ENCODE measurements around the gene CEP112. TPM values are rescaled to one million over a fixed set of nuclear protein-coding genes. Genes with fewer than 3 reads are reported as not detected.

Gene CEP112
- total and polyA plus RNA-seq, 4 donors = 5.9 to 32.9 (median 18.8) TPM

DNA sequence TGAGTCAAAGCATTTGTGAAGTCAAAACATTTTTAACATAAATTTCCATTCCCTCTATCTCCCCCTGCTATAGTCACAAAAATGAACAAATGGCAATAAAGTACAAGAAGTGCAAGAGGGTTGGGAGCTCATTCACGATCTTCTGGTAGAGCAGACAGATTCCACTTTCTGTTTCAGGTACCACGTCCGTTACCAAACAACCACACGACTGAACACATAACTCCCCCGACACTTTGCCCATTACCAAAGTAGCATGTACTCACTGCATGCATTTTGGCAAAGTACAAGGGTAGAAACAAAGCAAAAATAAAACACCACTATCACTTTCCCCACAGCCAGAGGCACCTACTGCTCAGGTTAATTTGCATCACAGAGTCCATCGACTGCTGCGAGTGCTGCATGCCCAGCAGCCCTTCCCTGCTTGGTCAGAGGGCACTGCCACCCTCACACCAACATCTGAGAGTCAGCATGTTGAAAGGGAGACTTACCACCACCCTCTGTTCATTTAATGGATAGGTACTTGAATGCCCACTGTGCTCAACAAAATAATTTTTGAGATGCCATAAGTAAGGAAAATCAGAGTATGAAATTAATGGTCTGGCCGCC is 480.2 kb downstream of the CEP112 start:
- Histone ChIP-seq H3K27me3 (ENCODE audit: control insufficient read depth in 3 of 3, insufficient read depth in 3 of 3, low read length in 2 of 3) (no peaks in the 10 kb centered on the region), H3K9me3 (ENCODE audit: control insufficient read depth in 4 of 4, insufficient read depth in 3 of 4, low read length in 3 of 4) (no peaks in the 10 kb centered on the region), H3K36me3 (ENCODE audit: control insufficient read depth in 4 of 4, insufficient read depth in 4 of 4, low read length in 4 of 4) (no peaks in the 10 kb centered on the region), H3K9ac (ENCODE audit: insufficient read depth in 1 of 2, low read length in 2 of 2) (no peak overlapping the region), H3K27ac (ENCODE audit: low read depth in 1 of 2, low read length in 1 of 2) (no peak overlapping the region), H3K4me3 (no peak overlapping the region), H3K4me1 (ENCODE audit: control insufficient read depth in 5 of 5, insufficient read depth in 5 of 5, low read length in 5 of 5) (peaks cover 0 to 6% (median 0%) of the 10 kb centered on the region in 5 donors)
- TF ChIP-seq, protein P1, sequence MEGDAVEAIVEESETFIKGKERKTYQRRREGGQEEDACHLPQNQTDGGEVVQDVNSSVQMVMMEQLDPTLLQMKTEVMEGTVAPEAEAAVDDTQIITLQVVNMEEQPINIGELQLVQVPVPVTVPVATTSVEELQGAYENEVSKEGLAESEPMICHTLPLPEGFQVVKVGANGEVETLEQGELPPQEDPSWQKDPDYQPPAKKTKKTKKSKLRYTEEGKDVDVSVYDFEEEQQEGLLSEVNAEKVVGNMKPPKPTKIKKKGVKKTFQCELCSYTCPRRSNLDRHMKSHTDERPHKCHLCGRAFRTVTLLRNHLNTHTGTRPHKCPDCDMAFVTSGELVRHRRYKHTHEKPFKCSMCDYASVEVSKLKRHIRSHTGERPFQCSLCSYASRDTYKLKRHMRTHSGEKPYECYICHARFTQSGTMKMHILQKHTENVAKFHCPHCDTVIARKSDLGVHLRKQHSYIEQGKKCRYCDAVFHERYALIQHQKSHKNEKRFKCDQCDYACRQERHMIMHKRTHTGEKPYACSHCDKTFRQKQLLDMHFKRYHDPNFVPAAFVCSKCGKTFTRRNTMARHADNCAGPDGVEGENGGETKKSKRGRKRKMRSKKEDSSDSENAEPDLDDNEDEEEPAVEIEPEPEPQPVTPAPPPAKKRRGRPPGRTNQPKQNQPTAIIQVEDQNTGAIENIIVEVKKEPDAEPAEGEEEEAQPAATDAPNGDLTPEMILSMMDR (IDR thresholded peaks at IDR 0.05; ENCODE audit: control extremely low read depth, extremely low read depth) = no peak
- WGBS, 2 donors = 88 to 91% methylated on average over 8 of the region's 8 CpGs
- DNase-seq = no peak
- ATAC-seq (ENCODE audit: insufficient read depth, low FRiP score) = no peak

DNA sequence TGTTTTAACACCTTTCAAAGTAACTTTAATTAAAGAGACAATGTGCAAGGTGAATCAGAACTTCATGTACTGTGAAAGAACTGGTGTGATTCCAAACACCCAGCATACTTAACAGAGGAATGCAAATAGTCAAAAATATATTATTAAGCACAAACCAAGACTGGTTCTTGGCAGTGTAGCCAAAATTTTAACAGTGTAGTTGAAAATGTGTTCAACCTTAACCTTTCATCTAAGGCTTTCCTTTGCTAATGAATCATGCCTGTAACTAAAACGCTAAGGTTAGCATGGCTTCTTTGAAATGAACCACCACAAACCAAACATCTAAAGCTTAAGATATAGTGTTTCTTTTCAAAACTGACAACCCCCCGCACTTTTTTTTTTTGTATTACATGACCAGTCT is 484.2 kb downstream of the CEP112 start:
- Histone ChIP-seq H3K27ac (ENCODE audit: low read depth in 1 of 2, low read length in 1 of 2) (no peak overlapping the region), H3K4me1 (ENCODE audit: control insufficient read depth in 5 of 5, insufficient read depth in 5 of 5, low read length in 5 of 5) (peaks cover 0 to 9% (median 5%) of the 10 kb centered on the region in 5 donors), H3K9ac (ENCODE audit: insufficient read depth in 1 of 2, low read length in 2 of 2) (no peak overlapping the region), H3K27me3 (ENCODE audit: control insufficient read depth in 3 of 3, insufficient read depth in 3 of 3, low read length in 2 of 3) (no peaks in the 10 kb centered on the region), H3K36me3 (ENCODE audit: control insufficient read depth in 4 of 4, insufficient read depth in 4 of 4, low read length in 4 of 4) (peaks cover 0 to 2% (median 0%) of the 10 kb centered on the region in 4 donors), H3K9me3 (ENCODE audit: control insufficient read depth in 4 of 4, insufficient read depth in 3 of 4, low read length in 3 of 4) (no peaks in the 10 kb centered on the region), H3K4me3 (no peak overlapping the region)
- TF ChIP-seq, protein P1 (IDR thresholded peaks at IDR 0.05; ENCODE audit: control extremely low read depth, extremely low read depth) = no peak
- 45 to 58% methylated on average over 2 of the region's 2 CpGs for WGBS, 2 donors
- no peak for ATAC-seq (ENCODE audit: insufficient read depth, low FRiP score)
- no peak for DNase-seq

DNA sequence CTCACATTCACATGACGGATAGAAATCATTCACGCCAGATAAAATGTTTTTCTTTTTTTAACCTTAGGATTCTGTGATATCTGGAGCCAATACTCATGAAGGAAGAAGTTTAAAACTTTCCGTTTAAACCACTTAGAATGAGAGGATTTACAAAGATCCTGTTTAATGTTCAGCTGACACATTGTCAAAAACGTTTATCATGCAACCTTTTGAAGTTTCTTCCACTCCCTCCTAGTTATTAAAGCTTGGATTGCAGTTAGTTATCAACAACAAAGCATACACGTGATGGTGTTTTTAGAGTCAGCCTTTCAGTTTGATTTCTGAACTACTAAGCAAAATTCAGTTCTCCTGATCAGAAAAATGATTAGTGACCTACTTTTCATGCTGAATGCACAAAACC is 487.2 kb downstream of the CEP112 start:
- H3K4me3 ChIP-seq = no peak overlapping the region
- 66 to 79% methylated on average over 5 of the region's 5 CpGs for WGBS, 2 donors
- H3K9ac ChIP-seq (ENCODE audit: insufficient read depth in 1 of 2, low read length in 2 of 2) = no peak overlapping the region
- TF ChIP-seq, protein P1 (IDR thresholded peaks at IDR 0.05; ENCODE audit: control extremely low read depth, extremely low read depth) = no peak
- H3K9me3 ChIP-seq (ENCODE audit: control insufficient read depth in 4 of 4, insufficient read depth in 3 of 4, low read length in 3 of 4) = no peaks in the 10 kb centered on the region
- ATAC-seq (ENCODE audit: insufficient read depth, low FRiP score) (no peak), DNase-seq (peak in 2 of 3 donors; percentile 17 to 46)
- H3K27me3 ChIP-seq (ENCODE audit: control insufficient read depth in 3 of 3, insufficient read depth in 3 of 3, low read length in 2 of 3) = no peaks in the 10 kb centered on the region
- peaks cover 0 to 8% (median 0%) of the 10 kb centered on the region in 5 donors for H3K4me1 ChIP-seq (ENCODE audit: control insufficient read depth in 5 of 5, insufficient read depth in 5 of 5, low read length in 5 of 5)
- H3K36me3 ChIP-seq (ENCODE audit: control insufficient read depth in 4 of 4, insufficient read depth in 4 of 4, low read length in 4 of 4) = peaks cover 0 to 2% (median 0%) of the 10 kb centered on the region in 4 donors
- H3K27ac ChIP-seq (ENCODE audit: low read depth in 1 of 2, low read length in 1 of 2) = no peak overlapping the region

DNA sequence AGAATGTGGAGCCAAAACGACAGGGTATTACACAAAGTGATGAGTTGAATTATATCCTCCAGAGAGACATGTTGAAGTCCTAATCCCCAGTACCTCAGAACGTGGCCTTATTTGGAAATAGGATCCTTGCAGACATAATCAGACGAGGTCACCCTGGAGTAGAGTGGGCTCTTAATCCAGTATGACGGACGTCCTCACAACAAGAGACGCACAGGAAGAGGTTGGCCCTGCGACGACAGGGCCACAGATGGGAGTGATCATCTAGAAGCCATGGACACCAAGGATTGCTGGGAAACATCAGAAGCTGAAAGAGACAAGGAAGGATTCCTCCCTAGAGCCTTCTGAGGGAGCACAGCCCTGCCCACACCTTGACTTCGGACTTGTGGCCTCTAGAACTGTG is 488.0 kb downstream of the CEP112 start:
- no peaks in the 10 kb centered on the region for H3K9me3 ChIP-seq (ENCODE audit: control insufficient read depth in 4 of 4, insufficient read depth in 3 of 4, low read length in 3 of 4)
- H3K9ac ChIP-seq (ENCODE audit: insufficient read depth in 1 of 2, low read length in 2 of 2) = no peak overlapping the region
- 90 to 93% methylated on average over 9 of the region's 9 CpGs for WGBS, 2 donors
- no peaks in the 10 kb centered on the region for H3K27me3 ChIP-seq (ENCODE audit: control insufficient read depth in 3 of 3, insufficient read depth in 3 of 3, low read length in 2 of 3)
- TF ChIP-seq, protein P1 (IDR thresholded peaks at IDR 0.05; ENCODE audit: control extremely low read depth, extremely low read depth) = no peak
- ATAC-seq (ENCODE audit: insufficient read depth, low FRiP score) = no peak
- no peak overlapping the region for H3K27ac ChIP-seq (ENCODE audit: low read depth in 1 of 2, low read length in 1 of 2)
- H3K4me1 ChIP-seq (ENCODE audit: control insufficient read depth in 5 of 5, insufficient read depth in 5 of 5, low read length in 5 of 5) = peaks cover 0 to 8% (median 0%) of the 10 kb centered on the region in 5 donors
- no peak overlapping the region for H3K4me3 ChIP-seq
- H3K36me3 ChIP-seq (ENCODE audit: control insufficient read depth in 4 of 4, insufficient read depth in 4 of 4, low read length in 4 of 4) = peaks cover 0 to 2% (median 0%) of the 10 kb centered on the region in 4 donors
- DNase-seq = no peak

All from lung (tissue), 12 donors.